GM12891 (cell line): ENCODE data around the gene LPO.

Source experiments
- DNase-seq: peaks from one replicate; pipeline ENCODE4 v3.0.0; 2011; ENCODE audit warnings: low spot score; ENCODE audit not compliant: insufficient read length
- FAIRE-seq: peaks from 2 replicates; lab custom pipeline; 2011; peaks lifted over from hg19 to GRCh38; lab: Jason Lieb, UNC
- PAX5 ChIP-seq: IDR thresholded peaks from 2 replicates; pipeline ENCODE4 v1.6.1; 2011; ENCODE audit warnings: low read length, moderate library complexity, mild to moderate bottlenecking; ENCODE audit not compliant: insufficient read depth, severe bottlenecking
- POLR2A ChIP-seq: IDR thresholded peaks from 2 replicates; pipeline ENCODE4 v1.6.1; 2011; ENCODE audit warnings: low read depth, low read length, control low read depth
- POLR2AphosphoS5 ChIP-seq: IDR thresholded peaks from 2 replicates; pipeline ENCODE4 v1.6.1; 2011; ENCODE audit warnings: low read depth, low read length, control low read depth
- POU2F2 ChIP-seq: IDR thresholded peaks from 2 replicates; pipeline ENCODE4 v1.6.1; 2011; ENCODE audit warnings: low read depth, mild to moderate bottlenecking, control low read depth, low read length, moderate library complexity
- SPI1 ChIP-seq: IDR thresholded peaks from 2 replicates; pipeline ENCODE4 v1.6.1; 2011; ENCODE audit warnings: low read depth, low read length, control low read depth
- TAF1 ChIP-seq: IDR thresholded peaks from 2 replicates; pipeline ENCODE4 v1.6.1; 2011; ENCODE audit warnings: low read depth, low read length, control low read depth

Gene LPO

GRCh38 chr17:58204796-58205195, 33.6 kb upstream of the LPO start:
- DNase-seq (no peak), FAIRE-seq (no peak)
- TF ChIP-seq POU2F2 = no peak
- TF ChIP-seq POLR2A = no peak
- TF ChIP-seq SPI1 = no peak
- no peak for TF ChIP-seq TAF1
- TF ChIP-seq POLR2AphosphoS5 = no peak
- no peak for TF ChIP-seq PAX5

GRCh38 chr17:58205936-58206335, 32.4 kb upstream of the LPO start:
- FAIRE-seq = no peak
- DNase-seq = no peak
- TF ChIP-seq POLR2AphosphoS5 (no peak), TAF1 (no peak), SPI1 (no peak)

- no peak for TF ChIP-seq POLR2A
- no peak for TF ChIP-seq POU2F2
- TF ChIP-seq SPI1 = no peak
- TF ChIP-seq POLR2AphosphoS5 = no peak
- TF ChIP-seq PAX5 = no peak
- TF ChIP-seq TAF1 = no peak
- DNase-seq (no peak), FAIRE-seq (no peak)
These were observed 30.9 kb upstream of the LPO start for GRCh38 chr17:58207451-58207850.

- DNase-seq = no peak
- no peak for FAIRE-seq
- no peak for TF ChIP-seq POLR2A
- no peak for TF ChIP-seq TAF1
- no peak for TF ChIP-seq POU2F2
- TF ChIP-seq PAX5 = no peak
- no peak for TF ChIP-seq POLR2AphosphoS5
- no peak for TF ChIP-seq SPI1
These were observed 30.0 kb upstream of the LPO start for GRCh38 chr17:58208344-58208743.

- TF ChIP-seq POU2F2 (no peak), POLR2A (no peak), SPI1 (no peak), TAF1 (no peak), POLR2AphosphoS5 (no peak), PAX5 (no peak)
- DNase-seq (no peak), FAIRE-seq (no peak)
These were observed 27.5 kb upstream of the LPO start for GRCh38 chr17:58210922-58211321.

GRCh38 chr17:58215685-58216084, 22.7 kb upstream of the LPO start:
- no peak for DNase-seq
- no peak for FAIRE-seq
- TF ChIP-seq POU2F2 (no peak), POLR2AphosphoS5 (no peak), SPI1 (no peak), TAF1 (no peak), POLR2A (no peak), PAX5 (no peak)

- no peak for FAIRE-seq
- no peak for TF ChIP-seq POLR2AphosphoS5
- no peak for TF ChIP-seq SPI1
- TF ChIP-seq POLR2A = no peak
- TF ChIP-seq TAF1 = no peak
- no peak for TF ChIP-seq PAX5
- TF ChIP-seq POU2F2 = no peak
- DNase-seq = no peak
These were observed 20.6 kb upstream of the LPO start for GRCh38 chr17:58217766-58218165.

- peak; percentile 99 for FAIRE-seq
- TF ChIP-seq SPI1 (no peak), POU2F2 (no peak), TAF1 (peak; percentile 83), POLR2AphosphoS5 (peak; percentile 77), POLR2A (peak; percentile 81), PAX5 (peak; percentile 100)
- DNase-seq = peak; percentile 96
These were observed 19.2 kb upstream of the LPO start, which contains the start of gene MKS1 for GRCh38 chr17:58219007-58219788. MKS1 (minus strand) TSS chr17:58219255; CDS start chr17:58219230, 25 bp downstream.

GRCh38 chr17:58219789-58220183, 18.6 kb upstream of the LPO start:
- FAIRE-seq (peak; percentile 48), DNase-seq (no peak)
- TF ChIP-seq POU2F2 (no peak), SPI1 (no peak), POLR2AphosphoS5 (no peak), TAF1 (no peak), PAX5 (no peak), POLR2A (no peak)

- FAIRE-seq = no peak
- DNase-seq = no peak
- TF ChIP-seq POLR2A = no peak
These were observed 14.1 kb upstream of the LPO start for GRCh38 chr17:58224315-58224714.
